GM04503 (cell line): ENCODE data around the gene ITGB2.

Experiments
- DNase-seq: peaks from one replicate; pipeline ENCODE4 v3.0.0-alpha.2; 2012; ENCODE audit warnings: low read depth

Gene ITGB2

DNA sequence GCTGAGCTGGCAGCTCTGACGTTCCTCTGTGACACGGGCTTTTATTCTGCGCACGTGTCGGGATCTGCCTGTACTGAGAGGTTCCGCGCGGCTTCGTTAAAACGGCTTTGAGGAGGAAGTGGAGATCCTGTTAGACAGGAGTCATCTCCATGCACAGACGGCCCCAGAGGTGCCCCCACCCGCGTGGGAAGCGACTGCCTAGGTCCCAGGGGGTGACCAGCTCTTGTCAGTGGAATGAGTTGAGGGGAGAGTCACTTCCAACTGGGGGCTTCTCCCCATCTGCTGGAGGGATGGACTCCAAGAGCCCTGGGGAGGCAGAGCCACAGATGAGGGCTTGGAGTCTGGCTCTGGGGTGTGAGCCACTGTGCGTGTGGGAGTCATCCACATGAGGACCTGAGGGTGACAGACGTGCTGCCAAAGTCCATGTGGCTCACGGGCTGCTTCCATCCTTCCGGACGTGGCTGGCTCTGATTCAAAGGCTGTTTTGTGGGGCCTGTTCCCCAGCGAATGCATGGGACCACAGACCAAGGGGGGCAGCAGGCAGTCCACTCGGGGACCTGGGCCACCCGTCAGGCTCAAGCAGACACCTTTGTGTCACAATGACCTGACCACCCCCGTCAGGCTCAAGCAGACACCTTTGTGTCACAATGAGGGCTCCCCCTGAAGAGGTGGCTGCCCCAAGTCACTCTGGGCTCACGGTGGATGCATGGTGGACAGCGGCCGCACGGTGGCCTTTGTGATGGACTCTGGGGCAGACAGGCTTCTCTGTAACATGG is 74.0 kb downstream of the ITGB2 start:
- DNase-seq: no peak

- no peak for DNase-seq
Measured at GRCh38 chr21:44846224-44846484, 74.5 kb downstream of the ITGB2 start.

- DNase-seq: no peak
Measured at GRCh38 chr21:44845418-44846223, 75.1 kb downstream of the ITGB2 start.

DNA sequence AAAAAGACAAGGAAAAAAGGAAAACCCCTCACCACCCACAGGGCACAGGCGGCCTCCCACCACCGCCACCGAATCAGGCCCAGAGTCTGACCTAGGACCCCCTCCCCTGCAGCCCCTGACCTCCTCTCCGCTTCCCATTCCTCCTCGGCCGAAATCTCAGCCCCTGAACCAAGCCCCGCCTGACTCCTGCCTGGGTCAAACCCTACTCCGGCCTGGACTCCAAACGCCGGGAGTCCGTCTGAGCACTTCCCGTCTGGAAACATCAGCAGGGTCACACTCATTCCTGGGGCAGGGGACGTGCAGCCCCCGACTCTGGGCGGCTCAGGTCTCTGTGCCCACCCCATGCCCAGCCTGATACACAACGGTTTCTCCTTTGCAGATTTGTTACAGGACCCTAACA is 76.4 kb downstream of the ITGB2 start:
- no peak for DNase-seq

GRCh38 chr21:44842721-44843445 is 77.8 kb downstream of the ITGB2 start:
- DNase-seq: no peak

GRCh38 chr21:44842087-44842486 is 78.6 kb downstream of the ITGB2 start:
- DNase-seq: no peak

DNA sequence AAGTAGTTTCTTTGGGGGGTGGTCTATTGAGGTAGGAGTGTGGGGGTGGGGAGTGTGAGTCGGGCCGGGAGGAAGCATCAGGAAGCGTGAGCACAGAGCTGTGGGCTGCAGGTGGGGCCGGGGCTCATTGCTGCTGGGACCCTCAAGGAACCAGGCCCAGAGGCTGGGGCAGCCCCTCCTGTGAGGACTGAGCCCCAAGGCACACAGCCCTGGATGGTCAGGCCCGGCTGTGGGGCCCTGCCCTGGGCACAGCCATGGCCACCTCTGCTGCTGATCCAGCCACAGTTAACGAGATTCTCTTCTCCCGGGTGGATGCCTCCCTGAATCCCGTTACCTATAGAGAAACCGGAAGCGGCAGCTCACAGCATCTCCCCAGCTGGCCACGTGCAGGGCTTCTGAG is 79.9 kb downstream of the ITGB2 start:
- no peak for DNase-seq

DNA sequence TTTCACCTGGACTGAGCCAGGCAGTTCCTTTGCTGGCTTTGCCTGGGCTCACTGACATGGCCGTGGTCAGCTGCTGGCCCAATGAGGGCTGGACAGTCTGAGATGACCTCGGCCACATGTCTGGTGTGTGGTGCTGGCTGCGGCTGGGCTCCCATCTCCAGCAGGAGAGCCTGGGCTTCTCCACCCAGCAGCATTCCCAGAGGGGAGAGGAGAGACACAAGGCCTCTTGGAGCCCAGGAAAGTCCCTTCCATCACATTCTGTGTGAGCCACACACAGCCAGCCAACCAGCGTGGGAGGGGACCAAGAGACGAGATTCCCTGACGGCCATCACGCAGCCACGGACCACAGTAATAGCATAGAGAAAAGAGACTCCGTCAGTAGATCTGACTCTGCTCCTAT is 81.7 kb downstream of the ITGB2 start:
- DNase-seq: no peak

- DNase-seq: no peak
Measured at GRCh38 chr21:44838039-44838895, 82.4 kb downstream of the ITGB2 start.

- DNase-seq: no peak
Measured at GRCh38 chr21:44837537-44837936, 83.2 kb downstream of the ITGB2 start.

DNA sequence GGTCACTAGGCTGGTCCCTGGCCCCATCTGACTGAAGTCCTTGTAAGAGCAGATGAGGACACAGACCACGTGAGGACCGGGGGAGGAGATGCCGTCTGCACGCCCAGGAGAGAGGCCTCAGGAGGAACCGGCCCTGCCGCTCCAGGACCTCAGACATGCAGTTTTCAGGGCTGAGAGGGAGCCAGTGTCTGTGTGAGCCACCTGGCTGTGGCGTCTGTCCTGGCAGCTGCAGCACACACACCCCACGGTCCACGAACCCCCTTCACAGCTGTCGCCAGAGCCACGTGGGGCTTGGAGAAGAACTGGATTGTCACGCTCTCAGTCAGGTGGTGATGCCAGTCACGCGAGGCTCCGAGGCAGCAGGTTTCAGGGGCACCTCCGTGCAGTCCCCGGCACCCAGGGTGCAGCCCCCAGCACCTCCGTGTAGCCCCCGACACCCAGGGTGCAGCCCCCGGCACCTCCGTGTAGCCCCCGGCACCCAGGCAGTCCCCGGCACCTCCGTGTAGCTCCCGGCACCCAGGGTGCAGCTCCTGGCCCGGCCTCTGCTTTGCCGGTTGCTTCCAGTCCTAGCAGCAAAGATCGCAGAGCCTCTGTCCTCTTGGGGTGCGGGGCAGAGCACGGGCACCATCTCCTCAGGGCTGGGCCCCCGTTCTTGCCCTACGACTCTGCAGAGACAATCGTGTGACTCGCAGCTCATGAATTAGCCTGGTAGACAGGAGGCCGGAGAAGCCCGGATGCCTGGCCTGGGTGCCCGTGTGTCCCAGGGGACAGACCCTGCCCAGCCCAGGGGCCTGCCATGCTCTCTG is 83.8 kb downstream of the ITGB2 start:
- no peak for DNase-seq

DNA sequence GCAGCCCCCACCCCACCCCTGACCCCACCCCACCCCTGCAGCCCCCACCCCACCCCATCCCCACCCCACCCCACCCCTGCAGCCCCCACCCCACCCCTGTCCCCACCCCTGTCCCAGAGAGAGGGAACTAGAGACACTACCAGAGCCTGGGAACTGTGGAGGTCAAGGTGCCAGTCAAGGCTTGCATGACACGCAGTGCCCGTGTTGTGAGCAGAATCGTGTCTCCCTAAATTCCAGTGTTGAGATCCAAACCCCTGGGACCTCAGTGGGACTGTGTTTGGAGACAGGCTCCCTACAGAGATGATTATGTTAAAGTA is 84.4 kb downstream of the ITGB2 start:
- no peak for DNase-seq
